ENCODE data around the gene LMAN1.

The LMAN1 gene

DNA sequence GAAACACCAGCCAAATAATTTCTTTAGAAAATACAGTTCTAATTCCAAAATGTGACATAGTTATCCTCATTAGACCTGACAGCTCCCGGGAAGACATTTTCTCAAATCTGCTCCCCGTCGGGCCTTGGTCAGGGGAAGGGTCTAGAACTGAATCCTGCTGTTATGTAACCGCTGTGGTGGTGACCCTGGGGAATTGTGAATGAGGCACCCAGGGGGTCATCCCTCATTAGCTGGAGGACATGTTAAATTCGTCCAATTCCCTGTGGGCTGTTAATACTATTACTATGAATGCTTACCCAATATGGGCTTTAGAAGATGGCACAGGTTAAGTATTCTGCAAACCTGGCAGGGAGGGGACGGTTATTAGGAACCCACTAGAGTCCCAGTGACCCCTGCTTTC is 52.4 kb downstream of the LMAN1 start:
- Histone ChIP-seq H3K14ac (ENCODE audit: low read length in 2 of 2) (no peak overlapping the region), H3K27me3 (ENCODE audit: control insufficient read depth in 1 of 2, insufficient read depth in 1 of 2, low read length in 2 of 2) (peaks cover 61 to 81% of the 10 kb centered on the region in 2 experiments), H2AK5ac (ENCODE audit: low read length, severe bottlenecking) (no peak overlapping the region), H2BK5ac (ENCODE audit: low read depth, low read length, poor library complexity, severe bottlenecking) (no peak overlapping the region), H3K9me3 (ENCODE audit: control insufficient read depth, low read length) (no peaks in the 10 kb centered on the region), H4K91ac (ENCODE audit: low read length) (no peak overlapping the region), H3K9ac (ENCODE audit: low read length) (no peak overlapping the region), H3K4me3 (ENCODE audit: insufficient read depth in 1 of 2, low read depth in 1 of 2, low read length in 2 of 2) (no peak overlapping the region), H3K36me3 (ENCODE audit: control insufficient read depth in 1 of 2, insufficient read depth in 2 of 2, low read depth in 1 of 2, low read length in 2 of 2) (no peaks in the 10 kb centered on the region), H4K8ac (ENCODE audit: low read length) (no peak overlapping the region), H3K4ac (ENCODE audit: low read depth in 1 of 2, low read length in 2 of 2) (no peak overlapping the region), H3K27ac (ENCODE audit: low read length, poor library complexity, severe bottlenecking) (no peak overlapping the region), H3K79me1 (replicated peaks; ENCODE audit: low read length, poor library complexity, severe bottlenecking) (no peaks in the 10 kb centered on the region), H3K4me2 (ENCODE audit: low read length, poor library complexity, severe bottlenecking) (no peak overlapping the region), H2BK15ac (ENCODE audit: low read depth, poor library complexity, severe bottlenecking) (no peak overlapping the region), H2BK120ac (ENCODE audit: low read depth, low read length) (no peak overlapping the region), H2BK12ac (ENCODE audit: low read length in 2 of 2) (no peak overlapping the region), H2AFZ (ENCODE audit: low read depth, low read length) (no peak overlapping the region), H3K18ac (ENCODE audit: low read depth in 1 of 2, low read length in 2 of 2) (no peak overlapping the region), H3K4me1 (ENCODE audit: control insufficient read depth, insufficient read depth, low read depth, low read length) (peaks cover 7% of the 10 kb centered on the region), H3K23ac (ENCODE audit: low read length in 2 of 2) (no peak overlapping the region)
- 88% methylated on average over 5 of the region's 6 CpGs for WGBS
- no peak for DNase-seq

DNA sequence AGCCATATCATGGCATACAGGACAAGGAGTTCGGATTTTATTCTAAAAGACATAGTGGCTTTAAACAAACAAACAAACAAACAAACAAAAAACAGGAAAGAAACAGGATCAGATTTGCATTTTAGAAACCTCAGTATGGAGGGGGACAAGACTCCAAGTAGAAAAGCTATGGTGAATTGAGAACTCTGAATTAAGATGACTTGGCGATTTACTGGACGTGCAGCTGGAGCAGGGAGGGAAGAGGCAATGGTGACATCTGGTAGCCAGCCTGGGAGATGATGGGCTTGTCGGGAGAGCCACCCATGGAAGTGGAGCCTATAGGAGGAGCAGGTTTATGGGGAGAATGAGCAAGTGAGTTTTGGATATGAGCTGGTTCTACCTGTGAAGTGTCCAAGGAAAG is 53.8 kb downstream of the LMAN1 start:
- Histone ChIP-seq H4K8ac (ENCODE audit: low read length) (no peak overlapping the region), H3K4me1 (ENCODE audit: control insufficient read depth, insufficient read depth, low read depth, low read length) (peaks cover 6% of the 10 kb centered on the region), H3K4ac (ENCODE audit: low read depth in 1 of 2, low read length in 2 of 2) (no peak overlapping the region), H3K79me1 (replicated peaks; ENCODE audit: low read length, poor library complexity, severe bottlenecking) (no peaks in the 10 kb centered on the region), H3K18ac (ENCODE audit: low read depth in 1 of 2, low read length in 2 of 2) (no peak overlapping the region), H3K9me3 (ENCODE audit: control insufficient read depth, low read length) (no peaks in the 10 kb centered on the region), H3K23ac (ENCODE audit: low read length in 2 of 2) (no peak overlapping the region), H2AK5ac (ENCODE audit: low read length, severe bottlenecking) (no peak overlapping the region), H3K9ac (ENCODE audit: low read length) (no peak overlapping the region), H2BK12ac (ENCODE audit: low read length in 2 of 2) (no peak overlapping the region), H3K27ac (ENCODE audit: low read length, poor library complexity, severe bottlenecking) (no peak overlapping the region), H2BK15ac (ENCODE audit: low read depth, poor library complexity, severe bottlenecking) (no peak overlapping the region), H2BK120ac (ENCODE audit: low read depth, low read length) (no peak overlapping the region), H3K4me2 (ENCODE audit: low read length, poor library complexity, severe bottlenecking) (no peak overlapping the region), H3K4me3 (ENCODE audit: insufficient read depth in 1 of 2, low read depth in 1 of 2, low read length in 2 of 2) (no peak overlapping the region), H4K91ac (ENCODE audit: low read length) (no peak overlapping the region), H3K27me3 (ENCODE audit: control insufficient read depth in 1 of 2, insufficient read depth in 1 of 2, low read length in 2 of 2) (peaks cover 50 to 72% of the 10 kb centered on the region in 2 experiments), H2BK5ac (ENCODE audit: low read depth, low read length, poor library complexity, severe bottlenecking) (no peak overlapping the region), H2AFZ (ENCODE audit: low read depth, low read length) (no peak overlapping the region), H3K14ac (ENCODE audit: low read length in 2 of 2) (no peak overlapping the region), H3K36me3 (ENCODE audit: control insufficient read depth in 1 of 2, insufficient read depth in 2 of 2, low read depth in 1 of 2, low read length in 2 of 2) (no peaks in the 10 kb centered on the region)
- no peak for DNase-seq
- WGBS, result 88% methylated on average over 3 of the region's 4 CpGs

DNA sequence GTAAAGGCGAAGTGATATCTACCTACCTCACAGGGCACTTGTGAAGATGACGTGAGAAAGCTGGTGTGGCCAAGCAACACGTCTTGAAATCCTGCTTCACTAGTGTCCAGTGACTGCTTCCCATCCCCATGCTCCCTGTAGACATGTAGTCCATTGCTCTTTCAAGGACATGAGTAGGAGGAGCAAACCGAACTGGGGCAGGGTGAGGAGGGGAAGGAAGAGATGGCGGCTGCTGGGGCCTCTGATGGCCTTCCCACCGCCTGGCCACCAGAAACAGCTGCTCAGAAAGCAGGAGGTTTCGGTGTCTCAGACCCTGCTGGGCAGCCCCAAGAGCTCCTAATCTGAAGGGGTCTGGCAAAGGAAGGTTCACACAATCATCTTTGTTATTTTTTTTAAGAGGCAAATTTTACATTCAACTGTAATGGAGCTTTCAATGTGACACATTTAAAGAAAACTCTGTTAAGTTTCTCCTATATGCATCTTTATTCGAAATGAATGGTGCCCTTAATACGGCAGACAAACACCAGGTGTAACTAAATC is 55.3 kb downstream of the LMAN1 start:
- Histone ChIP-seq H3K4ac (ENCODE audit: low read depth in 1 of 2, low read length in 2 of 2) (no peak overlapping the region), H3K4me2 (ENCODE audit: low read length, poor library complexity, severe bottlenecking) (no peak overlapping the region), H3K9ac (ENCODE audit: low read length) (no peak overlapping the region), H3K18ac (ENCODE audit: low read depth in 1 of 2, low read length in 2 of 2) (no peak overlapping the region), H3K23ac (ENCODE audit: low read length in 2 of 2) (no peak overlapping the region), H2BK12ac (ENCODE audit: low read length in 2 of 2) (no peak overlapping the region), H3K36me3 (ENCODE audit: control insufficient read depth in 1 of 2, insufficient read depth in 2 of 2, low read depth in 1 of 2, low read length in 2 of 2) (no peaks in the 10 kb centered on the region), H2BK15ac (ENCODE audit: low read depth, poor library complexity, severe bottlenecking) (no peak overlapping the region), H2BK5ac (ENCODE audit: low read depth, low read length, poor library complexity, severe bottlenecking) (no peak overlapping the region), H3K14ac (ENCODE audit: low read length in 2 of 2) (no peak overlapping the region), H2AK5ac (ENCODE audit: low read length, severe bottlenecking) (no peak overlapping the region), H4K91ac (ENCODE audit: low read length) (no peak overlapping the region), H3K27me3 (ENCODE audit: control insufficient read depth in 1 of 2, insufficient read depth in 1 of 2, low read length in 2 of 2) (peaks cover 45 to 70% of the 10 kb centered on the region in 2 experiments), H3K27ac (ENCODE audit: low read length, poor library complexity, severe bottlenecking) (no peak overlapping the region), H3K4me3 (ENCODE audit: insufficient read depth in 1 of 2, low read depth in 1 of 2, low read length in 2 of 2) (no peak overlapping the region), H3K9me3 (ENCODE audit: control insufficient read depth, low read length) (no peaks in the 10 kb centered on the region), H3K4me1 (ENCODE audit: control insufficient read depth, insufficient read depth, low read depth, low read length) (peaks cover 6% of the 10 kb centered on the region), H2AFZ (ENCODE audit: low read depth, low read length) (no peak overlapping the region), H2BK120ac (ENCODE audit: low read depth, low read length) (no peak overlapping the region), H4K8ac (ENCODE audit: low read length) (no peak overlapping the region), H3K79me1 (replicated peaks; ENCODE audit: low read length, poor library complexity, severe bottlenecking) (no peaks in the 10 kb centered on the region)
- DNase-seq, result no peak
- WGBS, result 89% methylated on average over 5 of the region's 9 CpGs

DNA sequence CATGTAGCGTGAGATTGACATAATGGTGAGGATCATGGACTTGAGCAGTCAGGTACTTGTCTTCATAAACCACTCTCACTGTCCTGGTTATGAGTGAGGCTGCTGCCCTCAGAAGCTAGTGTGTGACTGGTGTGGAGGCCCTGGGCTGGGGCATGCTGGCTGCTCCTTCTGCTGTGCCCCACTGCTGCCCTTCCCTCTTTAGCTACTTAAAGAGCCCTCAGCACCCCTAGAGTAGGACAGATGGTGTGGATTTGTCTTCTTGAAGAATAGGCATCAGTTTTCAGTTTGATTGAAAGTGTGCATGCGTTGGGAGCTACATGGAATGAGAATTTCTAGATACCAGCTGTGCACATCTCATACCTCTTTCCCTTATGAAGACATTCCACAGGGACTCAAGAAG is 56.1 kb downstream of the LMAN1 start:
- no peak overlapping the region for H3K4ac ChIP-seq (ENCODE audit: low read depth in 1 of 2, low read length in 2 of 2)
- H3K4me1 ChIP-seq (ENCODE audit: control insufficient read depth, insufficient read depth, low read depth, low read length), result peaks cover 3% of the 10 kb centered on the region
- H3K4me2 ChIP-seq (ENCODE audit: low read length, poor library complexity, severe bottlenecking), result no peak overlapping the region
- no peak overlapping the region for H3K23ac ChIP-seq (ENCODE audit: low read length in 2 of 2)
- no peaks in the 10 kb centered on the region for H3K79me1 ChIP-seq (replicated peaks; ENCODE audit: low read length, poor library complexity, severe bottlenecking)
- H3K9me3 ChIP-seq (ENCODE audit: control insufficient read depth, low read length), result no peaks in the 10 kb centered on the region
- H3K27ac ChIP-seq (ENCODE audit: low read length, poor library complexity, severe bottlenecking), result no peak overlapping the region
- H2AK5ac ChIP-seq (ENCODE audit: low read length, severe bottlenecking), result no peak overlapping the region
- H3K9ac ChIP-seq (ENCODE audit: low read length), result no peak overlapping the region
- H4K8ac ChIP-seq (ENCODE audit: low read length), result no peak overlapping the region
- no peak overlapping the region for H2BK5ac ChIP-seq (ENCODE audit: low read depth, low read length, poor library complexity, severe bottlenecking)
- no peak overlapping the region for H3K18ac ChIP-seq (ENCODE audit: low read depth in 1 of 2, low read length in 2 of 2)
- no peak overlapping the region for H2BK15ac ChIP-seq (ENCODE audit: low read depth, poor library complexity, severe bottlenecking)
- no peak overlapping the region for H3K4me3 ChIP-seq (ENCODE audit: insufficient read depth in 1 of 2, low read depth in 1 of 2, low read length in 2 of 2)
- no peak overlapping the region for H4K91ac ChIP-seq (ENCODE audit: low read length)
- 81% methylated on average over 2 of the region's 2 CpGs for WGBS
- H3K14ac ChIP-seq (ENCODE audit: low read length in 2 of 2), result no peak overlapping the region
- H2BK120ac ChIP-seq (ENCODE audit: low read depth, low read length), result no peak overlapping the region
- no peak for DNase-seq
- peaks cover 46 to 75% of the 10 kb centered on the region in 2 experiments for H3K27me3 ChIP-seq (ENCODE audit: control insufficient read depth in 1 of 2, insufficient read depth in 1 of 2, low read length in 2 of 2)
- H2AFZ ChIP-seq (ENCODE audit: low read depth, low read length), result no peak overlapping the region
- no peaks in the 10 kb centered on the region for H3K36me3 ChIP-seq (ENCODE audit: control insufficient read depth in 1 of 2, insufficient read depth in 2 of 2, low read depth in 1 of 2, low read length in 2 of 2)
- H2BK12ac ChIP-seq (ENCODE audit: low read length in 2 of 2), result no peak overlapping the region
